D721Med (cell line): ENCODE results near the gene NDUFC1.
"Not testable (repeated sequence)": the region's sequence is repeated elsewhere in the genome, so short reads cannot be mapped to it uniquely, and the experiment has no call there.

Experiments used
- DNase-seq: peaks from one replicate; pipeline ENCODE4 v3.0.0; 2011; ENCODE audit warnings: low spot score; ENCODE audit not compliant: insufficient read length
- FAIRE-seq: peaks from 2 replicates; lab custom pipeline; 2011; peaks lifted over from hg19 to GRCh38; lab: Jason Lieb, UNC
- CTCF ChIP-seq: IDR thresholded peaks from 2 replicates; pipeline ENCODE4 v1.5.1; 2012; ENCODE audit warnings: mild to moderate bottlenecking, control low read depth; ENCODE audit not compliant: insufficient read depth; ENCODE audit errors: missing control alignments

NDUFC1 gene

GRCh38 chr4:139265654-139266053, 36.6 kb downstream of the NDUFC1 start:
- DNase-seq (no peak), FAIRE-seq (no peak)
- no peak for TF ChIP-seq CTCF

GRCh38 chr4:139256349-139256748, 45.9 kb downstream of the NDUFC1 start:
- no peak for DNase-seq
- no peak for FAIRE-seq
- TF ChIP-seq CTCF: no peak

- DNase-seq, FAIRE-seq: not testable (repeated sequence)
These were observed 46.7 kb downstream of the NDUFC1 start for GRCh38 chr4:139255581-139255980.

GRCh38 chr4:139253713-139254112, 48.6 kb downstream of the NDUFC1 start:
- no peak for TF ChIP-seq CTCF
- DNase-seq (no peak), FAIRE-seq (no peak)

GRCh38 chr4:139253046-139253445, 49.2 kb downstream of the NDUFC1 start:
- no peak for DNase-seq
- FAIRE-seq: no peak
- no peak for TF ChIP-seq CTCF

GRCh38 chr4:139247700-139248238, 54.5 kb downstream of the NDUFC1 start:
- FAIRE-seq: no peak
- no peak for DNase-seq
- TF ChIP-seq CTCF: no peak

GRCh38 chr4:139247241-139247640, 55.0 kb downstream of the NDUFC1 start:
- FAIRE-seq (no peak), DNase-seq (no peak)
- TF ChIP-seq CTCF: no peak

GRCh38 chr4:139246166-139246565, 56.1 kb downstream of the NDUFC1 start:
- DNase-seq: no peak
- TF ChIP-seq CTCF: no peak
- FAIRE-seq: no peak
